MM.1S (cell line): ENCODE measurements around the gene ZBTB46.

Source experiments
- EZH2 ChIP-seq: fragments of 300-600 bp; sonication (generic); optimal IDR thresholded peaks from 2 replicates; pipeline ENCODE3; 2017; ENCODE audit warnings: low read depth, mild to moderate bottlenecking, antibody characterized with exemption, low read length, mixed read lengths
- EZH2phosphoT487 ChIP-seq: fragments of 300-600 bp; sonication (generic); IDR thresholded peaks from 2 replicates; pipeline ENCODE4 v1.6.1; 2018; ENCODE audit warnings: antibody characterized with exemption, low read length
- TF ChIP-seq, protein P1 (sequence below): fragments of 300-600 bp; sonication (generic); IDR thresholded peaks from 2 replicates; pipeline ENCODE4 v1.5.1; 2016; ENCODE audit warnings: antibody characterized with exemption, low read length, mixed read lengths

DNA sequence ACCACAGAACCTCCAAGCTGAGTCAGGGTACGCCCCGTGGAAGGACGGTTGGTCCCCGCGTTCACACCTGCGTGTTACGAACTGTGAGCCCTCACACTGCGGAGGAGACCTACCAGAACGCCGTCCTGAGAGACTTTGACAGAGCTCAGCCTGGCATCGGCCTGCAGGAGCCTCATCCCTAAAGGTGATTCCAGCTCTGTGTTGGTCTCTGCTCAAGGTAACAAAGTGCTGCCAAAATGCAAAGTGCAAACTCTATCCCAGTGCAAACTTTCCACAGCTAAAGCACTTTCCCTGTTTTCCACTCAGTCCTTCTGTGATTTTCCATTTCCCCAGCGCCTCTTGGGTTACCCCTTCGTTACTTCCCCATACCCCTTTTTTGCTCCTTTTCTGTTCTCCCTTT, 8.6 kb upstream of the ZBTB46 start:
- TF ChIP-seq, protein P1, sequence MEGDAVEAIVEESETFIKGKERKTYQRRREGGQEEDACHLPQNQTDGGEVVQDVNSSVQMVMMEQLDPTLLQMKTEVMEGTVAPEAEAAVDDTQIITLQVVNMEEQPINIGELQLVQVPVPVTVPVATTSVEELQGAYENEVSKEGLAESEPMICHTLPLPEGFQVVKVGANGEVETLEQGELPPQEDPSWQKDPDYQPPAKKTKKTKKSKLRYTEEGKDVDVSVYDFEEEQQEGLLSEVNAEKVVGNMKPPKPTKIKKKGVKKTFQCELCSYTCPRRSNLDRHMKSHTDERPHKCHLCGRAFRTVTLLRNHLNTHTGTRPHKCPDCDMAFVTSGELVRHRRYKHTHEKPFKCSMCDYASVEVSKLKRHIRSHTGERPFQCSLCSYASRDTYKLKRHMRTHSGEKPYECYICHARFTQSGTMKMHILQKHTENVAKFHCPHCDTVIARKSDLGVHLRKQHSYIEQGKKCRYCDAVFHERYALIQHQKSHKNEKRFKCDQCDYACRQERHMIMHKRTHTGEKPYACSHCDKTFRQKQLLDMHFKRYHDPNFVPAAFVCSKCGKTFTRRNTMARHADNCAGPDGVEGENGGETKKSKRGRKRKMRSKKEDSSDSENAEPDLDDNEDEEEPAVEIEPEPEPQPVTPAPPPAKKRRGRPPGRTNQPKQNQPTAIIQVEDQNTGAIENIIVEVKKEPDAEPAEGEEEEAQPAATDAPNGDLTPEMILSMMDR = no peak
- TF ChIP-seq EZH2 = no peak
- no peak for TF ChIP-seq EZH2phosphoT487
